ENCODE measurements around the gene EFTUD2.

The EFTUD2 gene

DNA sequence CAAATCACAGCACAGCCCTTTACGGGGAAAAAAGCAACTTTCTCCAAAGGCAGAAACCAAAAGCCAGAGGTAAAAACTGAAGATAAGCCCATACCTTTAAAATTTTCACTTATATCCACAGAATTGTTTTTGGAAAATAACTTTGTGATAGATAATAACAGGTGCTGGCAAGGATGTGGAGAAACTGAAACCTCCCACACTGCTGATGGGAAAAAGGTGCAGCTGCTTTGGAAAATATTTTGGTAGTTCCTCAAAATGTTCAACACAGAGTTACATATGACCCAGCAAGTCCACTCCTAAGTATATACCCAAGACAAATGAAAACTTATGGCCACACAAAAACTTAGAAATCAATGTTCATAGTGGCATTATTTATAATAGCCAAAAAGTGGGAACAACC is 12.2 kb downstream of the EFTUD2 start:
- DNase-seq, result no peak

DNA sequence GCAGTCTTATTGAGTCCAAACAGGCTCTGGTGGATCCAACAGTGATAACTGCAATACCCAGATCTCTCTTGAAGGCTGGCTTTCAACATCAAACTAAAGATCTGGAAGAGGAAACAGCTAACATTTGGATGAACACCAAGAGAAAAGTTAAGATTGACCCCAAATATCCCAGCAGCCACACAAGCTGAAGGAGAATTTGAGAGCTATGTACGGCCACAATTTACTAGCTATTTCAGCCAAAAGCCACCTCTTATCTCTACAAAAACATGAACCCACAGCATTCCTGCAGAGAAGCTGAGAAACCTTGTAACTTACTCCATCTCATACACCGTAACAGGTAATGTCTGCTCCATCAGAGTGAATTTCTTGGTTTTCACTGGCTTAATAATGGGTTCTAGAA is 14.3 kb downstream of the EFTUD2 start:
- no peak for DNase-seq

DNA sequence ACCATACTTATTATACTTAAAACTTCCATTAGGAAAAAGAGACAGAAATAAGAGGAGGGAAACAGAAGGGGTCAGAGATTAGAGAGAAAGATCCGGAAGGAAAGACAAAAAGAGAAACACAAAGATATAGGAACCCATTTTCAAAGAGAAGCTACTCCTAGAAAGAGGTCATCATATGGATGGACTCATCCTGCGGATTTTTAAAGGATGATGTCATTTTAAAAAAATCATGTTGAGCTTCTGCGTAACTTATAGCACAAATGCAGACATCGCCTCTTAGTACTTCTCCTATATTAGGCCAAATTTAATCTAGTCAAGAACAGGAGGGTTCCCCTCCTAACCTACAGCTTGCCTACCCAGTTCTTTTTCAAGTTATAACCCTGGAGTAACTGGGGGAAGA is 18.1 kb downstream of the EFTUD2 start:
- DNase-seq, result no peak

DNA sequence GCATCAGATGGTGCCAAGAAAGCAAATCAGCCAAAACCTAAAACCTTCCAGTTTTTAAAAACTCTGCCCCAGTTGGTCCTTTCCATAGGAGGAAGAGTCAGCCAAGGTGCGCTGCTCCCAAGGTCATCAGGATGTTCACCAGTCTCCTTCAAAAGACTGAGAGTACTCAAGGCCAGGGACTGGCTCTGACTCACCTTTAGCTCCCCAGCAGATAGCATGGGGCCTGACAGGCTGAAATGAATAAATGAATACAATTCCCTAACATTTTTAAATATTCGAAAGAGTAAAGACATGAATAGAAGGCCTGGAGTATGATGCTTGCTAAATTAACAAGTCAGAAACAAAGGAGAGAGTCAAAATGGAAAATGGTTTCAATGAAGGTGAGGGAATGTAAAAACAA is 19.2 kb downstream of the EFTUD2 start:
- DNase-seq, result no peak

DNA sequence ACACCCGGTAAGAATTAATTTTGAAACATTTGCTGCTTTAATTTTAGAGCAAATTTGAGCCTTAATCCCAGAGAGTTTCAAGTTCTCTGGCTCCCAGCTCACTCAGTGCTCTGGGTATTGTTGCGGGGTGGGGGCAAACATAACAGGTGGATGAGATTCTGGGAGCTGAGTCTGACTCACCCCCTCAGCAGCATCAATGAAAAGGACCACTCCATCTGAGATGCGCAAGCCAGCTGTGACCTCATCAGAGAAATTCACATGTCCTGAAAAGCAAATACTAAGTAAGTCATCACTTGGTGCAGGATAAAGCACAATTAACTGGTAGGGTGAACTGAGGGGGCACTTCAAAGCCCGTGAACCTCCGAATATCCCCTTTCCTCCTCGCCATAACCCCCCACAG is 19.9 kb downstream of the EFTUD2 start:
- no peak for DNase-seq

DNA sequence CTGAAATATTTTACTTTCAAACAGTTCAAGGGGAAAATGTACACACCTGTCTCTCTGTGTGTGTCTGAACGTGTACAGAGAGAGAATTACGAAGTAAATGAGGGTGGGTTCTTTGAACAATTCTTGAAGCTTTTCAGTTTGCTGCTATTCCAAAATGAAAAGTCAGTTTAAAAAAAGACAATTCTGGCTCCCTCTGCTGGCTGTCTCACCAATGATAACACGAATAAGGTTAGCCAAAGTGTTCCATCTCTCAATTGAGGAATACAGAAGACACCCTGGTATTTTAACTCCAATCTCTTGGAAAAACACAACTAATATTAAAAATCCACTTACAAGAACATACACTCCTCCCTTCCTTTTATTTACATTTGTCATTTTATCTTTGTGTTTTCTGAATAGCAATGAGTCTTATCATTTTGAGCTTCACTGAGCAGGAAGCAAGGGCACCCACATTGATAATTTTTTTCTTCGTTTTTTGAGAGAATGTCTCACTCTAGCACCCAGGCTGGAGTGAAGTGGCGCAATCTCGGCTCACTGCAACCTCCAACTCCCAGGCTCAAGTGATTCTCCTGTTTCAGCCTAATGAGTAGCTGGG is 20.5 kb downstream of the EFTUD2 start:
- DNase-seq, result peak; percentile 29

DNA sequence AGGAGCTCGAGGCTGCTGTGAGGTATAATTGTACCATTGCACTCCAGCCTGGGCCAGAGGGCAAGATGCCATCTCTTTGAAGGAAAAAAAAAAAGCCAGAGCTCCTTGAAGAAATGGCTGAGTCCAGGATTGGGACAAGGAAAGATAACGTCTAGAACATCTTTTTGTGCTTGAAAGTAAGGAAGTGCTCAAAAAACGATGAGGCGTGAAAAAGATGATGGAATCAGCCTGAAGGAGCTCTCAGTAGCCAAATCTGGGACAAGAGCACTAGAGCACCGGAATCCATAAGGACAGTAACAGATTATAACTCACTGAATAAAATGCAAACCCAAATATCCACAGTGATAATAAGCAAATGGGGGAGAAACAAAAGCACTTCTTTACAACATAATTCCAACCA is 22.1 kb downstream of the EFTUD2 start:
- no peak for DNase-seq

DNA sequence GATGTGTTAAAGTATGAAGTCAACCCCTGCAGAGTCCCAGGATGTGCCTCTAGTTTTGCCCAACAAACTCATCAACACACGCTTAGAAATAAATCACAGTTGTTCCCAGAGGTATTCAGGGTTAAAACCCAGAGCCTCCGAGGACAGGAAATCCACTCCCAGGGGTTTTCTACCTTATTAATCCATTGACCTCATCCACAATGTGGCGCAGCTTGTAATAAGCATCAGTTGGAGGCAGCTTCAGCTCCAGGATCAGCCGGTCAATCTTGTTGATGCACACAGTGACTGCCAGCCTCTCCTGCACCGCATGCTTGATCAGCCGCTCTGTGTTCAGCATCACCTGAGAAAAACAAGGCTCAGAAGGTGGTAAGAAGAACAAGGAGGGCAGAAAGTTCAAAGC is 23.5 kb downstream of the EFTUD2 start:
- DNase-seq, result no peak

DNA sequence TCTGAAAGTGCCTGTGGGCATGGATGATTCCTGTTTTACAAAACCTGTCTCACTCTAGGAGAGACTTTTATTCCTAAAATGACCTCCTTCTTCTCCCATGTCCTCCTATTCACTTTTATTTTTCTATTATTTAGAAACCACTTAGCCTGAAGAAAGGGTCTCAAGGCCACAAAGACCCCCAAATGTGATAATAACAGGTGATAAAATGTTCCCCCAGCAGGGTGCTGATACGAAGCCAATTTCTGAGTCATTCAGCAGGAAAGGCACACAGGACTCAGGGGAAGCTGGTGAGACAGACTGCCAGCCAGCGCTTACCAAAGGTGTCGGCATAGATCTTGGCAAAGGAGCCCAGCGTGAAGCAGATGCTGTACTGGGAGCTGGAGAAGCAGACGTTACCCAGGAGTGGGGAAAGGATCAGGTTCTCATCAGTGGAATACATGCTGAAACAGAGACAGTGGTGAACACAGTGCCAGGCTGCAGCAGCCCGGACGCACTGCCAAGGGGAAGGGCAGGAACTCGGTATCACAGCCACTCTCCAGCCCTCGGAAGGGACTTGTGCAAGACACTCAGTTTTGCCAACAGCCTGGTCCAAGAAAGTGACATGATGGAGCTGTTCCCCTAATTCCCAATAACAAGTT is 27.0 kb downstream of the EFTUD2 start:
- DNase-seq, result no peak

DNA sequence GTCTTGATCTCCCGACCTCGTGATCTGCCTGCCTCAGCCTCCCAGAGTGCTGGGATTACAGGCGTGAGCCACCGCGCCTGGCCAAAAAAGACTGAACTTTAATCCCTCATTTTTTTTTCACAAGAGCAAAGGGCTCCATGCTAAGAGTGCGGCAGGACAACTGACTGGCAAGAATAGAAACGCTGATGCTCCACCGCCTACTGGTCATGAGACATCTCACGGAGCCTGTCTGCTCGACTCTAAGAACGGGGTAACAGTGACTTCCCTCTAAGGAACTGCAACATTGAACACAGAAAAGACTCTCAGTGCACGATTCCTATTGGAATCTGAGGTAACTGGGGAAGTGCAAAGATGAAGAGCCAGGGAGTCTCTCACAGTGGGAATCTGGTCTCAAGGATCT is 27.7 kb downstream of the EFTUD2 start:
- no peak for DNase-seq

DNA sequence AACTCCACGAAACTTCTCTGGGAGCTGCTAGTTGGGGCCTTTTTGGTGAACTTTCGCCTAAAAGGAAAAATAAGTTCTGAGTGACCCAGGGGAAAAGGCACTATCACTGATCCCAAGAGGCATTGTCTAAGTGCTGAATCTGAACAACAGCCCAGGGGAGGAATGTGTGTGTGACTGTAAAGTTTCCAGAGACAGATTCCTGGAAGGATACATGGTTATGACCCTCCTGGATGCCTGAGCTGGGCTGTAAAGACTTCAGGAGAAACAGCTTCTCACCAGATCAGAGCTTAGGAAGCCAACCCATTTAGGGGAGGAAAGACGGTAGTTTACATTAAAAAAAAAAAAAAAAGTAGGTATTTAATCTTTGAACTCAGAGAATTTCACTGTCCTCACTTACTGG is 31.4 kb downstream of the EFTUD2 start:
- DNase-seq, result no peak

DNA sequence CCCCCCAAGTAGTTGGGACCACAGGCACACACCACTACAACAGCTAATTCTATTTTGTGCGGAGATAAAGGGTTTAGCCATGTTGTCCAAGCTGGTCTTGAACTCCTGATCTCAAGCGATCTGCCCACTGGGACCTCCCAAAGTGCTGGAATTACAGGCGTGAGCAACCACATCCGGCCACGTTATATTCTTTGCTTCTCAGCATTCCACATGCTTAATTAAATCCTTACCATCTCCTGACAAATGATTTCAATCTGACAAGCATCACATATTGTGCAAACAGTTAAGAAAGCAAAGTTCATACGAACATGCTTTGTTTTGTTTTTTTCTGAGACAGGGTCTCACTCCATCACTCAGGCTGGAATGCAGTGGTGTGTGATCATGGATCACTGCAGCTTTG is 33.3 kb downstream of the EFTUD2 start:
- DNase-seq, result no peak

DNA sequence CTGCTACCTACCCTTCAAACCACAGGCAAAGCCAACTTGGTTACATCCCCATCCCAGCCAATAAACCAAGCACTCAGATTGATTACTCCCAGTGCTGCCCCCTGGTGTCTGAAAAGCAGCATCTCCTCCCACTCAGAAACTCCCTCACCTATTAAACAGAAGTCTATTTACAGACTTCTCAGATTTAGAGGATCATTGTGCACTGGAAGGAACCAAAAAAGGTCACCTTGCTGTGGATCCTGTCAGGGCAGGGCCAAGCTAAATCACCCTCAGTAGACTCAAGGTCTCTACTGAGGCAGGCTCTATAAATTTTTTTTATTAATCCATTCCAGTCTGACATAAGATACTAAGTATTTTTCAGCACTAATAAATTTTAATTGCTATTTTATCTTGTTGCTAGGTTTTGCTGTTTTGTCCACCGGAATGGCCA is 34.0 kb downstream of the EFTUD2 start:
- peak; percentile 51 for DNase-seq

DNA sequence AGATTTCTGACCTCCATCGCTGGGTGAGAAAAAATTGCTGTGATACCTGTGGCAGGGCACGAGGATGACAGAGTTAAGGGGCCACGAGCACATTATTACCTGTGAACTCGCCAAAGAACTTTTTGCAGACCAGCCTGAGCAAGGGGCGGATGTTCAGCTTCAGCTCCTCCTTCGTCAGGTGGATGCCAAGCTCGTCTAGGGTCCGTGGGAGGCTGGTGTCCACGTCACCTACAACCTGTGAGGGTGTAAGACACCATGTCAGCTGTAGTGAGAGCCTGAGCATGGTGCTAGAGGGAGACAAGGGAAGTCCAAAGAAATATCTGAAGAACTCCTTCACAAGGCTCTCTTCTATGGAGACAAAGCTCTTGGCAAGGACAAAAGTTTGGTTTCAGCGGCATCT is 34.4 kb downstream of the EFTUD2 start:
- no peak for DNase-seq

DNA sequence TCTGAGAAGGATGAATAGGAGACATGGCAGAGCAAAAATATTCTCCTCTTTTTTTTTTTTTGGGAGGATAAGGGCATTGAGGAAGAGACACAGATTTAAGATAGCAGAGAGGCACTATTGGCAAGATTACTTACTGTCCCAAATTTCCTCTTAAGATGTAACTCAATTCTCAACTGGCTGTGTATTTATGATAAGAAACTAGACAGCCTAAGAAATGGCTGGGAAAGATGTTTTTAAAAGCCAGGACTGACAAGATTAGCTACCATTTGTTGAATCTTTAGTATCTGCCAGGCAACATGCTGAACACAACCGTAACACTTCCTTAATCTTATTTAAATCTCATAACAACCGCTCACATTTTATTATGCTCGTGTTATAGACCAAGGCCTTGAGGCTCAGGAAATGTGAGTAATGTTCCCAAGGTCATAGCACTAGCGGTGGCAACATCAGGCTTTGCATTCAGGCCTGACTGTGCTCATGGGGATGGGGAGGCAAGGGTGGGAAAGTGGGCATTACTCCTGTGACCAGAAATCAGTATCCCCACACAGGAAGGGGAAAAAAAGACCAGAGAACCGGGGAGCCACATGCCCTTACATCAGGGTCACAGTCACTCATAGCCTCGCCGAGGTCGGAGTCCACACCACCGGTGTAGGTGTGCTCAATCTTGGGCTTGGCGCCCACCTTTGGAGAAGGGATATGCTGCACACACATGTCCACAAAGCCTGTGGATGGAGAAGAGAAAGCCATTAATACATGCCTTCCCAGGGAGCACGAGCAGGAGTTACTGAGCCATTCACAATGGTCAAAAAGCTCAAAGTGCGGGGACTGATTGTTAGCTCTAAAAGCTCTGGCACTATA is 36.0 kb downstream of the EFTUD2 start:
- no peak for DNase-seq

DNA sequence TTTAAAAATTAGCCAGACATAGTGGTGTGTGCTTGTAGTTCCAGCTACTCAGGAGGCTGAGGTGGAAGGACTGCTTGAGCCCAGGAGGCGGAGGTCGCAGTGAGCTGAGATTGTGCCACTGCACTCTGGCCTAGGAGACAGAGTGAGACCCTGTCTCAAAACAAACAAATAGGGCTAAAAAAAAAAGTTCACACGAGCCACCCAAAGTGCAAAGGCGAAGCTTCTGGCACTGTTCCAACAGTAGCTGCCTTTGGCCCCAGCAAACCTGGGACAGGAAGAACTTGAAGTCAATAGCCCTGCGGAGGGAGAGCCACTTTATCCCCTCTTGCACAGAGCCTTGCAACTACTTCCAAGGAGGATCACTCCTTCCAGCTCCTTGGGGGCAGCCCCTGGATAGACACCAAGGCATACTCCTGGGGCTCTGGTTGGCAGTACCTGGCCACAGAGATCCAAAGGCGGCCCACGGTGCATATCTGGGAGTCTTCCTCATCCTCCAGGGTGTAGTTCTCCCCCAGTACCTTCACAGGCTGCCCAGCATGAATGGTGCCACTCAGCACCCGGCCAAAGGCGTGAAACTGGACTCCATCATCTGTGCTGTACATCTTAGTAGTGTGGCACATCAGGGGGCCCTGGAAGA is 36.8 kb downstream of the EFTUD2 start:
- no peak for DNase-seq

DNA sequence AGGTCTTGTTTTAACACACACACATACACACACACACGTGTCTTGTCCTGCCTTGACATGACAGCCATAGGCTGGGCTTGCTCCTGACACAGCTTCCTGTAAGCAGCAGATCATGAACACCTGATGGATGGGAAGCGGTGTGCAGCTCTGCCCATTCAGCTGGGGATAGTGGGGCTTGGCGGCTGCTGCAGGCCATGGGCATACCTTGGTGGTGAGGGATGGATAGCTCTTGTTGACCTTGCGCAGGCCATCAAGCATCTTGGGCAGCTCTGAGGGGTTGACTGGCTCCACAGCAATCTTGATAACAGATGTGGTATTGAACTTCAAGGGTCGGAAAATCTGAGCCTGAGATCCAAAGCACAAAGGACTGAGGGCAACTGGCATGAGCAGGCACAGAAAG is 39.5 kb downstream of the EFTUD2 start:
- no peak for DNase-seq

DNA sequence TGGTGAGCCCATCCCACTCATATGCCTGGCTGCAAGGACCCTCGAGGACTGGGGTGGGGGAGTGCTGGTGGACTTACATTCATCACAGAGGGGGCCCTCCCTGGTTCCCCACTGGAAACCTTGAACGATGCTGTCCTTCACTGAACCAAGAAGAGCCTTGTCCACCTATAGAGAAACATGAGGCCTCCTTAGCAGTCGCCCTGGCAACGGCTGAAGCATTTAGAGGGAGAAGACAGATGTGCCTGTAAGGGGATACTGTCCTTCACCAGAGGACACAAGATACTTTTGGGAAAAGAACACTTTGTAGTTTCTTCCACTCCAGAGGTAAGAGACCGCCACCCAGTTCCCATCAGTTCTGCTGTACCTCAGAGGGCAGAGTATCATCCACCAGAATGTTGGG is 45.1 kb downstream of the EFTUD2 start:
- no peak for DNase-seq

DNA sequence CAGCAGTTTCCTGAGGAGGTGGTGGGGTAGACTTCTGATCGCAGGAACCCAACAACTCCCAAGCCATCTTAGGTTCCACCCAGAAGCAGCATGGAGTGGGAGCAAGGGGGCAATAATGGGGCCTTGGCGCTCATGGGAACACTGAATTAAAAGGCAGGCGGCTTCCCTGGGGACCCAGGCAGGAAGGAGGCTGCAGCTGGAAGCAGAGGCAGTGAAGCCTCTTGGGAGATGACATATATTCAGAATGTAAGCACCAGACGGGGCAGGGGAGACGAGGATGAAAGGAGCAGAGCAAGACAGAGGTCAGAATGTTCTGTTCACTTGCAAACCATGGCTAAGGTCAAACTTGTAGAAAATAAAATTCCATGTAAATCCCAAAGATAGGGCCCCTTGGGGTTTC is 48.6 kb downstream of the EFTUD2 start:
- DNase-seq, result no peak

DNA sequence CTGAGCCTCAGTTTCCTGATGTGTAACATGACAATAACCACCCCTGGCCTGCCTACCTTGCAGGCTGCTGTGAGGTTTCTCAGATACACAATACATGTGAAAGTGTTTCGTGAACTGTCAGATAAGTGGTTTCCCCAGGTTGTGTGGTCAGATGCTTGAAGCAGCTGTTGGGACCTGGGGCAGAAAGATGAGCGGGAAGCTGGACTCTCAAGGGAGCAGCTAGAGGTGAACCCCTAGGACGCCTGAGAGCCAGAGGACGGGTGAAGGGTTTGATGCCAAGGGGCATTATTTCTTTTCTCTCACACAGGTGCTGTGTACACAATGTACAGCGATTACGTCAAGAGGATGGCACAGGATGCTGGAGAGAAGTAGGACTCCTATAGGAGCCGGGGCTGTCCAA is 49.2 kb downstream of the EFTUD2 start:
- no peak for DNase-seq

DNA sequence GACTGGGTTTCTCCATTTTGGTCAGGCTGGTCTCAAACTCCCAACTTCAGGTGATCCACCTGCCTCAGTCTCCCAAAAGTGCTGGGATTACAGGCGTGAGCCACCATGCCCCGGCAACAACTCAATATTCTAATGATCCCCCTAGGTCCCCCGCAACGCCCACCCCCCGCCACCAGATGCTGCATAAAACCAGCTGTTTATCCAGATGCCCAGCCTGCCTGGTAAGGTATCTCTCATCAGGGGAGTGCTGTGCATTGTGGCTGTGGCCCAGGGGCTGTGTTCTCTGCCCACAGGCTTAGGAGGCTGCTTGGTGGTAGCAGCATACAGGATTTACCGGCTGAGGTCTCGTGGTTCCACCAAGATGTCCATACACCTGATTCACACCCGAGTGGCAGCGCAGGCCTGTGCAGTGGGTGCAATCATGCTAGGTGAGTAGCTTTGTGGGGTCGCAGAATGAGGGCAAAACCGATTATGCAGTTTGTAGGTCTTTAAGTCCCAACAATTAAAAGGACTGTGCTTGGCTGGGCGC is 50.2 kb downstream of the EFTUD2 start:
- no peak for DNase-seq

DNA sequence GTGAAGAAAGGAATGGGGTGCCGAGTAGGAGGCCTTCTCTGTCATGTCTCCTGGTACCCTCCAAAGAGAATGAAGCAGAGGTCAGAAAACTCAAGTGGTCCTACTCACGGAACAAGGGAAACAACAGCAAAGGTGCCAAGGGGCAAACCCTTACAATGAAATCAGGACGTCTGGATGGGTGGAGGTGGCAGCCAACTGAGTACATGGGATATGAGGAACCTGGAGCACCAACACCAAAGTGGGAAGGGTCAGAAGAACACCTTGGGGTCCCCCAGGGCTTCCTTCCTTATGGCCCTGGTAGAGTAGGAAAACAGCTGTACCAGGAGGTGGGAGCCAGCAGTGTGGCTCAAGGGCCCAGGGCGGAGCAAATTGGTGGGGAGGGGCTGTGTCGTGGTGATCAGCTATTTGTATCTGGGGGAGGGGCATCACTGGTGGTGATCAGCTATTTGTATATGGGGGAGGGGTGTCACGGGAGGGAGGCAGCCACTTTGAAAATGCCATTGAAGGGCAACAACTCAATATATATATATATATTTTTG is 50.9 kb downstream of the EFTUD2 start:
- DNase-seq, result no peak

DNA sequence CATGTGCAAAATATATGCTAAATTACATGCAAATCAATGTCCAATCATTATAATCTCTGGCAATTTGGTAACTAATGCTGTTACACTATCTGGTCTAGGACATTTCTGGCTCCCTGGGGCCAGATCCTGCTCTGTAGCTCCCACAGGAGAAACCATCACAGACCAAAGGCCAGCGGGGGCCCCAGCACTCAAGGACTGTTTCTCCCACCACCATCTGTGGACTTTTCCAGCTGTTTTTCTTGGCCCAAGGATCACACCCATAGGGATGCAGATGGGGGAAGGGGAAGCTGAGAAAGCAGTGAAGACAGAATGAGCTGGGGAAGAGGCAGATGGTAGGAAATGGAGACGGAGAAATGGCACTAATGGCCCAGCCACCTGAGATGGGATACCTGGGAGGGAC is 51.7 kb downstream of the EFTUD2 start, which contains the start of gene HIGD1B:
HIGD1B (plus strand) TSS at position 298 of the 400 bp plus-strand sequence. CDS start 270 bp downstream, outside the sequence.
- no peak for DNase-seq

Measured in midbrain (tissue), 1 donor.